Upper lobe of left lung (tissue), 4 donors: ENCODE measurements around the gene SRPRB.

Experiments used
- EP300 ChIP-seq, 4 donors: sonication (generic); formaldehyde crosslinking; IDR thresholded peaks; one replicate each; pipeline ENCODE4 v1.5.1; 2017; ENCODE audit warnings: antibody characterized with exemption in 4 of 4, control low read depth in 2 of 4
- POLR2AphosphoS5 ChIP-seq, 2 donors: sonication (generic); formaldehyde crosslinking; IDR thresholded peaks; one replicate each; pipeline ENCODE4 v1.5.1; 2017; ENCODE audit warnings: antibody characterized with exemption in 2 of 2
- TF ChIP-seq, protein P1 (sequence below), 6 experiments: fragments of 450-650 bp in 4 of 6; fragments of 200-600 bp in 2 of 6; sonication (generic) in 2 of 6; IDR thresholded peaks; one replicate each; pipeline ENCODE4 v1.5.1; 2016 to 2019; ENCODE audit warnings: antibody characterized with exemption in 6 of 6

GRCh38 chr3:133760916-133761315 is 44.7 kb upstream of the SRPRB start:
- TF ChIP-seq POLR2AphosphoS5 (IDR thresholded peaks at IDR 0.05) = no peak
- TF ChIP-seq, protein P1, sequence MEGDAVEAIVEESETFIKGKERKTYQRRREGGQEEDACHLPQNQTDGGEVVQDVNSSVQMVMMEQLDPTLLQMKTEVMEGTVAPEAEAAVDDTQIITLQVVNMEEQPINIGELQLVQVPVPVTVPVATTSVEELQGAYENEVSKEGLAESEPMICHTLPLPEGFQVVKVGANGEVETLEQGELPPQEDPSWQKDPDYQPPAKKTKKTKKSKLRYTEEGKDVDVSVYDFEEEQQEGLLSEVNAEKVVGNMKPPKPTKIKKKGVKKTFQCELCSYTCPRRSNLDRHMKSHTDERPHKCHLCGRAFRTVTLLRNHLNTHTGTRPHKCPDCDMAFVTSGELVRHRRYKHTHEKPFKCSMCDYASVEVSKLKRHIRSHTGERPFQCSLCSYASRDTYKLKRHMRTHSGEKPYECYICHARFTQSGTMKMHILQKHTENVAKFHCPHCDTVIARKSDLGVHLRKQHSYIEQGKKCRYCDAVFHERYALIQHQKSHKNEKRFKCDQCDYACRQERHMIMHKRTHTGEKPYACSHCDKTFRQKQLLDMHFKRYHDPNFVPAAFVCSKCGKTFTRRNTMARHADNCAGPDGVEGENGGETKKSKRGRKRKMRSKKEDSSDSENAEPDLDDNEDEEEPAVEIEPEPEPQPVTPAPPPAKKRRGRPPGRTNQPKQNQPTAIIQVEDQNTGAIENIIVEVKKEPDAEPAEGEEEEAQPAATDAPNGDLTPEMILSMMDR (IDR thresholded peaks at IDR 0.05) = no peak
- no peak for TF ChIP-seq EP300 (IDR thresholded peaks at IDR 0.05)
